Erythroblast (primary cell): ENCODE results near the gene FGG.

Experiments used
- GATA1 ChIP-seq: IDR thresholded peaks from 2 replicates; pipeline ENCODE4 v1.6.1; 2011; ENCODE audit warnings: low read depth, mild to moderate bottlenecking, control low read depth, low read length, moderate library complexity
- POLR2A ChIP-seq: IDR thresholded peaks from 2 replicates; pipeline ENCODE4 v1.6.1; 2011; ENCODE audit warnings: mild to moderate bottlenecking, low read length

GRCh38 chr4:154560824-154561231 lies 51.6 kb downstream of the FGG start:
- TF ChIP-seq POLR2A = no peak
- no peak for TF ChIP-seq GATA1
